ENCODE data around the gene FMNL3.

GRCh38 chr12:49649892-49650291 is 57.3 kb downstream of the FMNL3 start:
- TF ChIP-seq RAD21 (IDR thresholded peaks at IDR 0.05; ENCODE audit: low read depth) (no peak), CTCF (IDR thresholded peaks at IDR 0.05 in 2 of 3, conservative IDR thresholded peaks at IDR 0.05 in 1 of 3; ENCODE audit: borderline replicate concordance in 1 of 3, insufficient read depth in 1 of 3, low read depth in 2 of 3, low read length in 2 of 3) (no peak)
